Hepatocyte (in vitro differentiated cells): ENCODE measurements around the gene NTRK1. TPM values are rescaled to one million over a fixed set of nuclear protein-coding genes. Genes with fewer than 3 reads are reported as not detected.

Experiments
- DNase-seq: peaks from one replicate; pipeline ENCODE4 v3.0.0-alpha.2; 2016; ENCODE audit warnings: low spot score
- H2AFZ ChIP-seq: fragments of 200-600 bp; sonication (generic); 2 replicates; pipeline ENCODE4 v1.6.0; 2016; ENCODE audit warnings: antibody characterized with exemption, mild to moderate bottlenecking
- H3K27ac ChIP-seq: fragments of 200-600 bp; sonication (generic); 2 replicates; pipeline ENCODE4 v1.5.1; 2016; ENCODE audit warnings: mild to moderate bottlenecking
- H3K27me3 ChIP-seq: fragments of 200-600 bp; sonication (generic); 2 replicates; pipeline ENCODE4 v1.6.1; 2016
- H3K36me3 ChIP-seq: fragments of 200-600 bp; sonication (generic); replicated peaks from 2 replicates; pipeline ENCODE4 v1.5.1; 2016; ENCODE audit warnings: low read depth; ENCODE audit not compliant: insufficient read depth
- H3K4me1 ChIP-seq: fragments of 200-600 bp; sonication (generic); 2 replicates; pipeline ENCODE4 v1.5.1; 2016; ENCODE audit warnings: mild to moderate bottlenecking, moderate library complexity; ENCODE audit not compliant: insufficient read depth
- H3K4me2 ChIP-seq: fragments of 200-600 bp; sonication (generic); 2 replicates; pipeline ENCODE4 v1.6.0; 2016
- H3K4me3 ChIP-seq: fragments of 200-600 bp; sonication (generic); 2 replicates; pipeline ENCODE4 v1.5.1; 2016; ENCODE audit warnings: mild to moderate bottlenecking
- H3K79me2 ChIP-seq: fragments of 200-600 bp; sonication (generic); 2 replicates; pipeline ENCODE4 v1.6.0; 2017; ENCODE audit warnings: mild to moderate bottlenecking
- H3K9me2 ChIP-seq: fragments of 200-600 bp; sonication (generic); replicated peaks from 2 replicates; pipeline ENCODE4 v1.6.0; 2017; ENCODE audit warnings: mild to moderate bottlenecking; ENCODE audit not compliant: insufficient read depth
- H3K9me3 ChIP-seq: fragments of 200-600 bp; sonication (generic); 2 replicates; pipeline ENCODE4 v1.5.1; 2016; ENCODE audit warnings: low read depth, mild to moderate bottlenecking
- H4K20me1 ChIP-seq: fragments of 200-600 bp; sonication (generic); 2 replicates; pipeline ENCODE4 v1.6.0; 2016; ENCODE audit warnings: mild to moderate bottlenecking; ENCODE audit not compliant: insufficient read depth, poor library complexity, severe bottlenecking
- EZH2 ChIP-seq: fragments of 200-600 bp; sonication (generic); IDR thresholded peaks from 2 replicates; pipeline ENCODE4 v1.6.1; 2016; ENCODE audit warnings: antibody characterized with exemption, mild to moderate bottlenecking, borderline replicate concordance
- EZH2phosphoT487 ChIP-seq: fragments of 200-600 bp; sonication (generic); IDR thresholded peaks from one replicate; pipeline ENCODE4 v1.6.1; 2018; ENCODE audit warnings: antibody characterized with exemption, mild to moderate bottlenecking, low read depth, moderate library complexity; ENCODE audit not compliant: unreplicated experiment, severe bottlenecking
- WGBS: methylation state at CpG from one replicate; pipeline ENCODE4 v1.1.6; 2016; ENCODE audit warnings: low lambda C conversion rate; ENCODE audit errors: missing lambda C conversion rate; 5-methylcytosine and 5-hydroxymethylcytosine counted together
- polyA plus RNA-seq: library from polyadenylated mRNA; unstranded; fragments of >200 nt; fragmentation: Nextera tagmentation; extraction: Ambion mirVana; gene quantifications from 2 replicates; pipeline ENCODE4 v1.2.1, GENCODE V29; 2016
- total RNA-seq: library from RNA; depleted of rRNA; stranded (reverse); fragments of >200 nt; gene quantifications from 2 replicates; pipeline ENCODE4 v1.2.3, GENCODE V29; 2014
- TF ChIP-seq, protein P1 (sequence below): fragments of 200-600 bp; sonication (generic); IDR thresholded peaks from 2 replicates; pipeline ENCODE4 v1.5.1; 2016; ENCODE audit warnings: antibody characterized with exemption, mild to moderate bottlenecking; ENCODE audit not compliant: poor library complexity

Gene NTRK1
- total and polyA plus RNA-seq, 2 experiments from 2014 or later: 0.13 TPM; not detected in 1

- 84% methylated on average over 19 of the region's 19 CpGs for WGBS
- Histone ChIP-seq H3K79me2 (no peaks in the 10 kb centered on the region), H3K4me2 (no peak overlapping the region), H3K27me3 (no peaks in the 10 kb centered on the region), H4K20me1 (no peaks in the 10 kb centered on the region), H3K9me2 (no peaks in the 10 kb centered on the region), H3K9me3 (no peaks in the 10 kb centered on the region), H3K36me3 (no peaks in the 10 kb centered on the region), H3K4me1 (no peaks in the 10 kb centered on the region), H3K4me3 (no peak overlapping the region), H3K27ac (no peak overlapping the region), H2AFZ (no peak overlapping the region)
- TF ChIP-seq EZH2 (no peak), EZH2phosphoT487 (no peak)
- TF ChIP-seq, protein P1, sequence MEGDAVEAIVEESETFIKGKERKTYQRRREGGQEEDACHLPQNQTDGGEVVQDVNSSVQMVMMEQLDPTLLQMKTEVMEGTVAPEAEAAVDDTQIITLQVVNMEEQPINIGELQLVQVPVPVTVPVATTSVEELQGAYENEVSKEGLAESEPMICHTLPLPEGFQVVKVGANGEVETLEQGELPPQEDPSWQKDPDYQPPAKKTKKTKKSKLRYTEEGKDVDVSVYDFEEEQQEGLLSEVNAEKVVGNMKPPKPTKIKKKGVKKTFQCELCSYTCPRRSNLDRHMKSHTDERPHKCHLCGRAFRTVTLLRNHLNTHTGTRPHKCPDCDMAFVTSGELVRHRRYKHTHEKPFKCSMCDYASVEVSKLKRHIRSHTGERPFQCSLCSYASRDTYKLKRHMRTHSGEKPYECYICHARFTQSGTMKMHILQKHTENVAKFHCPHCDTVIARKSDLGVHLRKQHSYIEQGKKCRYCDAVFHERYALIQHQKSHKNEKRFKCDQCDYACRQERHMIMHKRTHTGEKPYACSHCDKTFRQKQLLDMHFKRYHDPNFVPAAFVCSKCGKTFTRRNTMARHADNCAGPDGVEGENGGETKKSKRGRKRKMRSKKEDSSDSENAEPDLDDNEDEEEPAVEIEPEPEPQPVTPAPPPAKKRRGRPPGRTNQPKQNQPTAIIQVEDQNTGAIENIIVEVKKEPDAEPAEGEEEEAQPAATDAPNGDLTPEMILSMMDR: no peak
- DNase-seq: no peak
These were observed 43.7 kb downstream of the NTRK1 start for GRCh38 chr1:156904187-156904959.

GRCh38 chr1:156905176-156905575, 44.5 kb downstream of the NTRK1 start:
- H3K27ac ChIP-seq: no peak overlapping the region
- DNase-seq: no peak
- no peaks in the 10 kb centered on the region for H3K9me3 ChIP-seq
- H2AFZ ChIP-seq: no peak overlapping the region
- H3K4me2 ChIP-seq: no peak overlapping the region
- H3K79me2 ChIP-seq: no peaks in the 10 kb centered on the region
- no peaks in the 10 kb centered on the region for H3K9me2 ChIP-seq
- no peak for TF ChIP-seq EZH2phosphoT487
- no peak for TF ChIP-seq EZH2
- TF ChIP-seq, protein P1: no peak
- H3K4me3 ChIP-seq: no peak overlapping the region
- no peaks in the 10 kb centered on the region for H3K27me3 ChIP-seq
- H4K20me1 ChIP-seq: no peaks in the 10 kb centered on the region
- H3K4me1 ChIP-seq: no peaks in the 10 kb centered on the region
- 90% methylated on average over 14 of the region's 16 CpGs for WGBS
- H3K36me3 ChIP-seq: no peaks in the 10 kb centered on the region

DNA sequence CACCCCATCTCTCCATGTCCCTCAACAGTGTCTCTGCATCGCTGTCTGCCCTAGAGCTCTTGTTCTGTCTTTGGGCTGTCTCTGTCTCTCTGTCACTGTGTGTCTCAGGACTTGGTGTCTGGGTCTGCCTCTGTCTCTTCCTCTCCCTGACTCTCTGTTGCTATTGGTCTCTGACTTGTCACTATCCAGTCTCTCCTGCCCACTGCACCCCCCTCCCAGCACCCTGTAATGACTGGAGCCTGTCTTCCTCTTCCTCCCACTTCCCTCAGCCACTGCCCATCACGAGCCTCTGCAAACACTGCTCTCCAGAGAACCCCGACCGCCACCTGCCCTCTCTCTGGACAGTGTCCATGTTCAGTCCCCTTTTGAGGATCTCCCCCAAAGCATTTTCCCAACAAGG, 45.0 kb downstream of the NTRK1 start:
- Histone ChIP-seq H3K27me3 (no peaks in the 10 kb centered on the region), H3K9me3 (no peaks in the 10 kb centered on the region), H3K4me1 (peaks cover 3% of the 10 kb centered on the region), H2AFZ (no peak overlapping the region), H3K4me2 (no peak overlapping the region), H3K36me3 (no peaks in the 10 kb centered on the region), H3K4me3 (no peak overlapping the region), H3K79me2 (no peaks in the 10 kb centered on the region), H3K27ac (no peak overlapping the region), H4K20me1 (no peaks in the 10 kb centered on the region), H3K9me2 (no peaks in the 10 kb centered on the region)
- no peak for DNase-seq
- TF ChIP-seq, protein P1: no peak
- TF ChIP-seq EZH2 (no peak), EZH2phosphoT487 (no peak)
- 58% methylated on average over 4 of the region's 4 CpGs for WGBS
